HEK293T (cell line): Measurements from ENCODE around the gene LIPC.

ENCODE experiments used
- BHLHE40 ChIP-seq: fragments of 450-650 bp; IDR thresholded peaks from 2 replicates; pipeline ENCODE4 v1.6.1; 2016; ENCODE audit warnings: mild to moderate bottlenecking, moderate library complexity, borderline replicate concordance
- FOXA1 ChIP-seq: fragments of 450-650 bp; IDR thresholded peaks from 2 replicates; pipeline ENCODE4 v1.6.1; 2016; ENCODE audit warnings: mild to moderate bottlenecking
- FOXK2 ChIP-seq: fragments of 450-650 bp; IDR thresholded peaks from 2 replicates; pipeline ENCODE4 v1.6.1; 2016; ENCODE audit warnings: mild to moderate bottlenecking
- FOXM1 ChIP-seq: fragments of 450-650 bp; IDR thresholded peaks from 2 replicates; pipeline ENCODE4 v1.6.1; 2017; ENCODE audit warnings: mild to moderate bottlenecking, borderline replicate concordance
- HDGF ChIP-seq: fragments of 450-650 bp; IDR thresholded peaks from 2 replicates; pipeline ENCODE4 v1.6.1; 2017; ENCODE audit warnings: antibody characterized with exemption, borderline replicate concordance
- LEF1 ChIP-seq: fragments of 450-650 bp; IDR thresholded peaks from 2 replicates; pipeline ENCODE4 v1.6.1; 2017; ENCODE audit warnings: mild to moderate bottlenecking, borderline replicate concordance
- NFRKB ChIP-seq: fragments of 450-650 bp; IDR thresholded peaks from 2 replicates; pipeline ENCODE4 v1.6.1; 2016; ENCODE audit warnings: mild to moderate bottlenecking, moderate library complexity
- SP1 ChIP-seq: fragments of 450-650 bp; IDR thresholded peaks from 2 replicates; pipeline ENCODE4 v1.6.1; 2017
- SUZ12 ChIP-seq: fragments of 450-650 bp; IDR thresholded peaks from 2 replicates; pipeline ENCODE4 v1.6.1; 2016; ENCODE audit warnings: mild to moderate bottlenecking
- TARDBP ChIP-seq: fragments of 450-650 bp; IDR thresholded peaks from 2 replicates; pipeline ENCODE4 v1.6.1; 2016
- ZNF384 ChIP-seq: fragments of 450-650 bp; IDR thresholded peaks from 2 replicates; pipeline ENCODE4 v1.6.1; 2016

DNA sequence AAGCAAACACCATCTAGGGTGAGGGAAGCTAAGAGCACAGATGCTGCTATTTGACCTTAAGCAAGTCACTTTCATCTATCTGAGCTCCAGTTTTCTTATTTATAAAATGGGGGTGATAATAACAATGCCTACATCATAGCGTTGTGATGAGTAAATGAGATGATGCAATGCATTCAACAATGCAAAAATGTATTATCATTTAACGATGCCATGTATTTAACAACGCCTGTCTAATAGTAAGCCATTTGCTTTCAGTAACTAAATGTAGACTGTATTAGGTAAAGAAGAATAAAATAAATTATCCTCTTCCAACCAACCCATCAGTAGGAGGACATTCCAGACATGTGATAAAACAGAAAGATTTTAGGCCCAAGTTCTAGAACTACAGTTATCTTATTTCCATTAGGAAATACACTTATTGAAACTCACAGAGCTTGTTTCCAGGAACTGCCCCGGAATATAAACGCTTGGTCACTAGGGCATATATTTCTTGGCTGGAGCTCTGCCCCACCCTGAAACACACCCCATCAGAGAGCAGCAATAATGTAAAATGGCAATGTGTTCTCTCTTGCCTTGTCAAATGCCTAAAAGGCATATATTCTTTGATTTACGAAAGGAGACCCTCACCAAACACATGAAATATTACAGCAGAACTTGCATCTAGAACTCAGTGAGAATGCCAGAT is 128.3 kb downstream of the LIPC start:
- TF ChIP-seq FOXK2 (no peak), SP1 (no peak), TARDBP (no peak), ZNF384 (no peak), SUZ12 (no peak), NFRKB (no peak), FOXA1 (no peak), FOXM1 (no peak), HDGF (no peak), BHLHE40 (no peak), LEF1 (no peak)
